CD8-positive, alpha-beta memory T cell (primary cell): ENCODE measurements around the gene VEGFC. TPM values are rescaled to one million over a fixed set of nuclear protein-coding genes. Genes with fewer than 3 reads are reported as not detected.

Experiments
- CTCF ChIA-PET: fragments of 350-600 bp; sonication (Branson Sonifier 250); formaldehyde crosslinking; loops from one replicate; lab custom pipeline; 2021; ENCODE audit warnings: antibody characterized with exemption; lab: Charles Lee
- POLR2A ChIA-PET: fragments of 350-600 bp; sonication (Branson Sonifier 250); formaldehyde crosslinking; loops from one replicate; lab custom pipeline; 2021; ENCODE audit warnings: antibody characterized with exemption; lab: Charles Lee
- DNase-seq, 5 donors: peaks; one replicate each; pipeline versions ENCODE4 v3.0.0 to v3.0.0-alpha.2; 2020 to 2022; ENCODE audit warnings: mixed read lengths in 1 of 5
- H3K27ac ChIP-seq: one replicate; pipeline ENCODE4 v1.7.0; 2013; ENCODE audit warnings: low read depth, mild to moderate bottlenecking, low read length, moderate library complexity
- H3K27me3 ChIP-seq: 2 replicates; pipeline ENCODE4 v1.7.0; 2013; ENCODE audit warnings: low read length, mild to moderate bottlenecking; ENCODE audit not compliant: insufficient read depth, poor library complexity, severe bottlenecking
- H3K36me3 ChIP-seq: 2 replicates; pipeline ENCODE4 v1.7.0; 2013; ENCODE audit warnings: mild to moderate bottlenecking, low read length, moderate library complexity; ENCODE audit not compliant: insufficient read depth
- H3K4me1 ChIP-seq: 2 replicates; pipeline ENCODE4 v1.7.0; 2013; ENCODE audit warnings: mild to moderate bottlenecking, low read length, moderate library complexity; ENCODE audit not compliant: insufficient read depth
- H3K4me3 ChIP-seq: 2 replicates; pipeline ENCODE4 v1.7.0; 2013; ENCODE audit warnings: mild to moderate bottlenecking, low read length
- H3K9me3 ChIP-seq: 2 replicates; pipeline ENCODE4 v1.7.0; 2013; ENCODE audit warnings: mild to moderate bottlenecking, low read length
- H3K27ac Mint-ChIP-seq, 8 donors: one replicate each; pipeline ENCODE4 v1.8.0; 2020 to 2021; ENCODE audit warnings: mixed read lengths in 8 of 8, mild to moderate bottlenecking in 6 of 8, inconsistent platforms in 3 of 8, moderate library complexity in 3 of 8
- H3K27me3 Mint-ChIP-seq, 2 donors: one replicate each; pipeline ENCODE4 v1.8.0; 2020 to 2021; ENCODE audit warnings: mixed read lengths in 2 of 2, mild to moderate bottlenecking in 1 of 2, moderate library complexity in 1 of 2
- H3K36me3 Mint-ChIP-seq, 3 donors: one replicate each; pipeline ENCODE4 v1.8.0; 2020 to 2021; ENCODE audit warnings: mixed read lengths in 3 of 3, inconsistent platforms in 1 of 3, mild to moderate bottlenecking in 1 of 3
- H3K4me1 Mint-ChIP-seq, 3 donors: one replicate each; pipeline ENCODE4 v1.8.0; 2020 to 2021; ENCODE audit warnings: mixed read lengths in 3 of 3, inconsistent platforms in 1 of 3, mild to moderate bottlenecking in 1 of 3
- H3K4me3 Mint-ChIP-seq, 7 donors: one replicate each; pipeline ENCODE4 v1.8.0; 2020 to 2021; ENCODE audit warnings: mixed read lengths in 7 of 7, mild to moderate bottlenecking in 6 of 7, moderate library complexity in 4 of 7, inconsistent platforms in 2 of 7
- H3K9me3 Mint-ChIP-seq, 5 donors: one replicate each; pipeline ENCODE4 v1.8.0; 2020 to 2022; ENCODE audit warnings: mixed read lengths in 5 of 5, mild to moderate bottlenecking in 3 of 5, moderate library complexity in 2 of 5, inconsistent platforms in 1 of 5
- polyA plus RNA-seq: library from polyadenylated mRNA; unstranded; fragments of 300-500 nt; fragmentation: Illumina TruSeq; gene quantifications from one replicate; pipeline ENCODE4 v1.2.3, GENCODE V29; 2021
- total RNA-seq, 2 experiments: library from RNA; stranded (reverse); gene quantifications; one replicate each; pipeline ENCODE4 v1.2.3, GENCODE V29; 2021

VEGFC gene
- total and polyA plus RNA-seq, 3 experiments from 2014 or later = not detected

- no peaks in the 10 kb centered on the region for H3K27me3 ChIP-seq
- Mint-ChIP-seq H3K27ac (no peak overlapping the region), H3K36me3 (peaks cover 0 to 2% (median 0%) of the 10 kb centered on the region in 3 donors), H3K9me3 (peaks cover 0 to 5% (median 2%) of the 10 kb centered on the region in 5 donors), H3K4me3 (no peak overlapping the region), H3K27me3 (no peaks in the 10 kb centered on the region), H3K4me1 (no peaks in the 10 kb centered on the region)
- H3K27ac ChIP-seq = no peak overlapping the region
- H3K4me1 ChIP-seq = no peaks in the 10 kb centered on the region
- H3K4me3 ChIP-seq = no peak overlapping the region
- ChIA-PET POLR2A (no interaction called here), CTCF (no interaction called here)
- H3K36me3 ChIP-seq = no peaks in the 10 kb centered on the region
- no peaks in the 10 kb centered on the region for H3K9me3 ChIP-seq
- DNase-seq = no peak
Measured at GRCh38 chr4:176636292-176636691, 156.4 kb downstream of the VEGFC start.

GRCh38 chr4:176635372-176636261 lies 157.1 kb downstream of the VEGFC start:
- no peaks in the 10 kb centered on the region for H3K4me1 ChIP-seq
- ChIA-PET POLR2A (no interaction called here), CTCF (no interaction called here)
- H3K36me3 ChIP-seq = no peaks in the 10 kb centered on the region
- no peak overlapping the region for H3K4me3 Mint-ChIP-seq
- no peak for DNase-seq
- peaks cover 0 to 2% (median 0%) of the 10 kb centered on the region in 3 donors for H3K36me3 Mint-ChIP-seq
- H3K27ac Mint-ChIP-seq = no peak overlapping the region
- no peak overlapping the region for H3K4me3 ChIP-seq
- no peak overlapping the region for H3K27ac ChIP-seq
- H3K9me3 Mint-ChIP-seq = peaks cover 0 to 6% (median 4%) of the 10 kb centered on the region in 5 donors
- H3K27me3 Mint-ChIP-seq = no peaks in the 10 kb centered on the region
- no peaks in the 10 kb centered on the region for H3K4me1 Mint-ChIP-seq
- no peaks in the 10 kb centered on the region for H3K9me3 ChIP-seq
- H3K27me3 ChIP-seq = no peaks in the 10 kb centered on the region
